AG10803 (cell line): ENCODE measurements around the gene SCRG1.
A peak's percentile ranks its signal among the peaks of the same experiment; 100 is the strongest.

Source experiments
- DNase-seq: peaks from one replicate; pipeline ENCODE4 v3.0.0; 2010; ENCODE audit warnings: low read depth
- H3K4me3 ChIP-seq: 2 replicates; pipeline ENCODE4 v1.5.1; 2011; ENCODE audit warnings: mild to moderate bottlenecking, low read length, control low read depth
- CTCF ChIP-seq: conservative IDR thresholded peaks from 2 replicates; pipeline ENCODE4 v1.5.1; 2011; ENCODE audit warnings: mild to moderate bottlenecking, low read length, control low read depth, inconsistent platforms

SCRG1 gene

GRCh38 chr4:173374588-173374987, 24.3 kb downstream of the SCRG1 start:
- no peak overlapping the region for H3K4me3 ChIP-seq
- DNase-seq = no peak
- no peak for TF ChIP-seq CTCF

GRCh38 chr4:173371292-173372192, 27.4 kb downstream of the SCRG1 start:
- H3K4me3 ChIP-seq = peak overlapping the region; percentile 81
- no peak for TF ChIP-seq CTCF
- DNase-seq = peak; percentile 74

GRCh38 chr4:173370477-173371291, 28.2 kb downstream of the SCRG1 start, which contains the start of gene SAP30:
SAP30 (plus strand) TSS chr4:173370954; CDS start chr4:173371183, 229 bp downstream.
- peak; percentile 99 for DNase-seq

GRCh38 chr4:173370130-173370476, 28.8 kb downstream of the SCRG1 start:
- H3K4me3 ChIP-seq = peak overlapping the region; percentile 77
- no peak for DNase-seq
- no peak for TF ChIP-seq CTCF

More at GRCh38 chr4:173370477-173371291, 28.2 kb downstream of the SCRG1 start, which contains the start of gene SAP30:
- no peak for TF ChIP-seq CTCF
- peak within 1 kb of the TSS; percentile 81 for H3K4me3 ChIP-seq

- no peak for TF ChIP-seq CTCF
- H3K4me3 ChIP-seq = no peak overlapping the region
- peak; percentile 17 for DNase-seq
Measured at GRCh38 chr4:173367946-173368345, 31.0 kb downstream of the SCRG1 start.

- no peak for DNase-seq
- H3K4me3 ChIP-seq = no peak overlapping the region
- TF ChIP-seq CTCF = no peak
Measured at GRCh38 chr4:173367285-173367684, 31.6 kb downstream of the SCRG1 start.
